ENCODE measurements around the gene RCC1. TPM values are rescaled to one million over a fixed set of nuclear protein-coding genes. Genes with fewer than 3 reads are reported as not detected.

Gene RCC1
- total RNA-seq, 2 donors from 2014 or later = 29.9 to 101 TPM

Other genes with a start within 250 kb of the RCC1 start
- 10 to 100 TPM; 34.0 to 34.6 TPM for gene SESN2, start 246.5 kb upstream of the RCC1 start, total RNA-seq
- gene MED18, start 177.0 kb upstream of the RCC1 start, total RNA-seq = 10 to 100 TPM; 29.2 to 37.0 TPM
- gene PHACTR4, start 136.3 kb upstream of the RCC1 start, total RNA-seq = 10 to 100 TPM; 43.1 to 49.8 TPM
- 10 to 100 TPM; 22.1 to 28.6 TPM for gene TRNAU1AP, start 47.0 kb downstream of the RCC1 start, total RNA-seq
- 1 to 10 TPM in 1 of 2 donors, under 1 TPM in 1; 0.99 to 2.3 TPM for gene RAB42, start 86.2 kb downstream of the RCC1 start, total RNA-seq
- 10 to 100 TPM; 14.5 to 16.9 TPM for gene TAF12, start 137.0 kb downstream of the RCC1 start, total RNA-seq
- gene RNU11, start 142.6 kb downstream of the RCC1 start, total RNA-seq = not detected
- 10 to 100 TPM; 14.0 to 14.9 TPM for gene GMEB1, start 162.7 kb downstream of the RCC1 start, total RNA-seq
- 10 to 100 TPM; 59.0 to 71.7 TPM for gene YTHDF2, start 230.9 kb downstream of the RCC1 start, total RNA-seq

Measured in colonic mucosa (tissue), 2 donors.